HG02610 (cell line): ENCODE results near the gene LRIF1.
"Not testable (repeated sequence)": the region's sequence is repeated elsewhere in the genome, so short reads cannot be mapped to it uniquely, and the experiment has no call there.

Source experiments
- ATAC-seq: cut with Tn5 transposase; IDR thresholded peaks from one replicate; pipeline ENCODE4 v1.9.1; 2021; ENCODE audit warnings: mild to moderate bottlenecking, moderate library complexity; ENCODE audit not compliant: unreplicated experiment

LRIF1 gene, protein sequence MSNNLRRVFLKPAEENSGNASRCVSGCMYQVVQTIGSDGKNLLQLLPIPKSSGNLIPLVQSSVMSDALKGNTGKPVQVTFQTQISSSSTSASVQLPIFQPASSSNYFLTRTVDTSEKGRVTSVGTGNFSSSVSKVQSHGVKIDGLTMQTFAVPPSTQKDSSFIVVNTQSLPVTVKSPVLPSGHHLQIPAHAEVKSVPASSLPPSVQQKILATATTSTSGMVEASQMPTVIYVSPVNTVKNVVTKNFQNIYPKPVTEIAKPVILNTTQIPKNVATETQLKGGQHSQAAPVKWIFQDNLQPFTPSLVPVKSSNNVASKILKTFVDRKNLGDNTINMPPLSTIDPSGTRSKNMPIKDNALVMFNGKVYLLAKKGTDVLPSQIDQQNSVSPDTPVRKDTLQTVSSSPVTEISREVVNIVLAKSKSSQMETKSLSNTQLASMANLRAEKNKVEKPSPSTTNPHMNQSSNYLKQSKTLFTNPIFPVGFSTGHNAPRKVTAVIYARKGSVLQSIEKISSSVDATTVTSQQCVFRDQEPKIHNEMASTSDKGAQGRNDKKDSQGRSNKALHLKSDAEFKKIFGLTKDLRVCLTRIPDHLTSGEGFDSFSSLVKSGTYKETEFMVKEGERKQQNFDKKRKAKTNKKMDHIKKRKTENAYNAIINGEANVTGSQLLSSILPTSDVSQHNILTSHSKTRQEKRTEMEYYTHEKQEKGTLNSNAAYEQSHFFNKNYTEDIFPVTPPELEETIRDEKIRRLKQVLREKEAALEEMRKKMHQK

DNA sequence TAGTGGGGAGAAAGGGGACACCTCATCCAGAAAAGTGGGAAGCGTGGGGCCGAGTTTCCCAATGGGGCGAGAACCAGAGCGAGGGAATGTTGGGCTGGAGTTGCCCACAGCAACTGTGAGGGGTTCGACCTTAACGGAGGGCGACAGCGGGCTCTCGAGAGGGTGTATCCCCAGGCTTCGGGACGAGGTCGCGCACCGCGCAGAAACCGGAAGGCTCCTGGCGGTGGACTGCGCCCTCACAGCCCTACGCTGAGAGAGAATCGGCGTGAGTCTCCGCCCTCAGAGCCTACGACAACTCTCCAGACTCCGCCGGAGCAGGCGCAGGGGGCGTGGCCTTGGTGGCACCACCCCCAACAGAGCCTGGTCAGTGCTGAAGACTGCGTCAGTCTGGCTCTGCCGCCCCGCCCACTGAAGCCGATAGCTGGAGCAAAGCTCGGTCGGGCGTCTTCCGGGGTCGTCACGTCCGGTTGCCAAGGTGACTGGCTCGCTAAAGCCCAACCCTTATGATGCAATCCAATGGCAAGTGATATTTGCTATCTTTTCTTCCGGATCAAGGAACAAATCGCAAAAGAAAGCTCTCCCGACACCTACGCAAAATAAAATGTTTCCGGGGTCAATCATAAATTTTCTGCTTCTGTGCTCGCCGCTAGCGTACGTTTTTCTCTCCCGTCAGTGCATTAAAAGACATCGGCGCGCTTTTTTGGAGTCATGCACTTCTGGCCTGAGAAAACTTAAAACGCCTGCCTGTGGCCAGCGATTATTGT, at the start of gene LRIF1:
Gene LRIF1 (minus strand): TSS at position 232 of the 764 bp plus-strand sequence. CDS start 234 bp downstream, outside the sequence.
- peak; percentile 96 for ATAC-seq

DNA sequence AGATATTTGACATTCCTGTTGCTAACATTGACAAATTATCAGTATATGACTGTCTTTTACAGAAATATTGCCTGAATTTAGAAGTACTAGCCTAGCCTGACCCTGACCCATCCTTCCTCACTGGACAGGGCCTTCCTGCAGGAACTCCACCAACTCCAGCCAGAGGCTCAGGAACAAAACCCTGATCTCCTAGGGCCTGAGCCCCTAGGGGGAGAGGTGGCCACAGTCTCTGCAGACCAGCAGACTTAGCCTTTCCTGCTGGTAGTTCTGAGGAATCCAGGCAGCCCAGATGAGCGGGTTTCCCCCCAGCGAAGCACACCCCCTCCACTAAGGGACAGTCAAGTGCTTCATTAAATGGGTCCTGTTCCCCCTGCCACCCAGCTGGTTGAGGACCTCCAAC, 44.3 kb upstream of the LRIF1 start:
- no peak for ATAC-seq

DNA sequence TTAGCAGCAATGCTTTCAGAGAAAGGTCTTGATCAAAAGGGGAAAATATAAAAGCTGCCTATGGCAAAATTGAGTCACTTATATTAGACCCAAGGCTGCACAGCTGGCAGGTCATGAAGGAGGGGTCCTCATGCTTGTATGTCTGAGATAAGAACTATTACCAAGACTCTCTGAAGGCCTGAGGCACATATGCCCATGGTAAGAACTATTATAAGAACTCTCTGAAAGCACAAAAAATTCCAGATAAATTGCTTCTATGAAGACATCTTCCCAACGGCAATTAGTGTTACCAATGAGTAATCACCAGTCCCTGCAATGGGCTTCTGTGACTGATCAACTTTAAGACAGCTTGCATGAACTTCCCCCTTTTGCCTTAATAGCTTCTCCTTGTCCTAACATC, 42.8 kb upstream of the LRIF1 start:
- no peak for ATAC-seq

DNA sequence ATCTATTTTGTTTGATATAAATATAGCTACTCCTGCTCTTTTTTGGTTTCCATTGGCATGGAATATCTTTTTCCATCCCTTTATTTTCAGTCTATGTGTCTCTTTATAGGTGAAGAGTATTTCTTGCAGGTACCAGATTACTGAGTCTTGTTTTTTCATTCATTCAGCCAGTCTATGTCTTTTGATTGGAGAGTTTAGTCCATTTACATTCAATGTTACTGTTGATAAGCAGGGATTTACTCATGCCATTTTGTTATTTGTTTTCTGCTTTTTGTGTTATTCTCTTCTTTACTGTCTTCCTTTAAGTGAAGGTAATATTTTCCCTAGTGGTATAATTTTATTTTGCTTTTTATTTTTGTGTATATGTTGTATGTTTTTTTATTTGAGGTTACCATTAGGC, 35.9 kb upstream of the LRIF1 start:
- ATAC-seq: not testable (repeated sequence)

DNA sequence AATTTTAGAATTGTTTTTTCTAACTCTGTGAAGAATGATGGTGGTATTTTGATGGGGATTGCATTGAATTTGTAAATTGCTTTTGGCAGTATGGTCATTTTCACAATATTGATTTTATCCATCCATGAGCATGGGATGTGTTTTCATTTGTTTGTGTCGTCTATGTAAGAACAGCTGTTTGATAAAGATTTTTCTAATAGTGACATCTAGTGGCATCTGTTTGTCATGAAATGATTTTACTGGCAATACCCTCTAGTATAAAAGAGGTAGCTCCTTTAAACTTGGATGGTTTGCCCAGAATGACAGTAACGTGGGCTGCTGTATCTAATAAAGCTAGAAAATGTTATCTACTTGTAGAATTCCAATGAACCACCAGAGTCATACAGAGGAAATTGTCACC, 28.6 kb upstream of the LRIF1 start:
- ATAC-seq: not testable (repeated sequence)

DNA sequence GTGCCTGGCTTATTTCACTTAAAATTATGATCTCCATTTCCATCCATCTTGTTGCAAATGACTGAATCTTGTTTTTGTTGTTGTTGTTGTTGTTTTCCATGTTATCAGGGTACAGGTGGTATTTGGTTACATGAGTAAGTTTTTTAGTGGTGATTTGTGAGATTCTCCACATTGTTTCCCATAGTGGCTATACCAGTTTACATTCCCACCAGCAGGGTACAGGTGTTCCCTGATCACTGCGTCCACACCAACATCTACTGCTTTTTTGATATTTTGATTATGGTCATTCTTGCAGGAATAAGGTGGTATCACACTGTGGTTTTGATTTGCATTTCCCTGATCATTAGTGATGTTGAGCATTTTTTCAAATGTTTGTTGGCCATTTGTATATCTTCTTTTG, 27.6 kb upstream of the LRIF1 start:
- not testable (repeated sequence) for ATAC-seq

DNA sequence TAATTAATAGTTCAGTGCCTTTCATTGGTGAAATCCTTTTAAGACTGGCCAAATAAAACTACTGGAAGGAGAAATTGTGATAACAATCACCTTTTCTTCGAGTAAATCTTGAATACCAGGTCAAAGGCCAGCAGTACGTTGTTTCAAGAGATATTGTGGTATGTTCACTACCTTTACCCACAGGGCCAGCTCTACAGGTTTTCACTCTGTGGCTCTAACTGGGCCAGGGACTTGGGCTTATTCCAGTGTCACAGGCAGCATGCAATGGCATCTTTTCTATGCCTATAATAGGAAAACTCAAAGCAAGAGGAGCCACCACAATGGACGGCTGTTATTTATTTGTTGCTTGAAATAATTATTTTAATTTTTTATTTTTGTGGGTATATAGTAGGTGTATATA, 26.8 kb upstream of the LRIF1 start:
- ATAC-seq: no peak

DNA sequence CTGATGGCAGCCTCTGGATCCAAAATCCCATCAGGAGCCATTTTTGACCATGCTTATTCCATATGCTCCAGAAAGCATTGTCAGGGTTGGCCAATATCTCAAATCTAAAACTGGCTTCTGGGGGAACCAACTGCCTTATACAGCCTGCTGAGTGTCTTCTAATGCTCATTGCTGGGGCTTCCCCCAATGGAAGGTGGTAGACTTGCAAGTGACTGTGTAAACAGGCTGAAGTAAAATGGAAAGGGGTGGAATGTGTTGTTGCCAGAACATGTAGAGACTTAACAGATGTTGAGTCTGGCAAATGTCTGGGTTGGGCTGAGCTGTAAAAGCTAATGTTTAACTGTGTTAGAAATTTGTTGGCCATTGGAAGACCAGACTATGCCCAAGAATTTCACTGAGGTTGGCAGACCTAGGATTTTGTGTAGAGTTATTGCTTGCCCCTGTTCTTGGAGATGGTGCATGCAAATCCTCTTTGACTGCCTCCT, 22.7 kb upstream of the LRIF1 start:
- no peak for ATAC-seq

DNA sequence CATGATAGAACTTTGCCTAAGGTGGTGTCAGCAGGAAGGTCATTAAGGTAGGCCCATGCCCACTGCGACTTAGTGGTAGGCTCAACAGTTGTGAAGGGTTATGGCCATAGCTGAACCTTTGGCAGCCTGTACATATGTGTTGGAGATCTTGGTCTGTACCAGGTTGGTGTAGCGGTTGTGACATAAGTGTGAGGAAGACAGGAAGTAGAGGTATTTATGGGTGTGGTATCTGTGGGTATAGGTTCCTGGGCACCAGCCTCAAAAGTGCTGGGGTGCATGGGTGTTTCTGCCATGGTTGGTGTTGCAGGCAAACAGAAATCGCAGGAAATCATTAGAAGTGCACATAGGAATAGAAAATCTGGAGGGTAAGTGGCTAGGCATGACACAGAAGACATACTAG, 18.6 kb upstream of the LRIF1 start:
- no peak for ATAC-seq

DNA sequence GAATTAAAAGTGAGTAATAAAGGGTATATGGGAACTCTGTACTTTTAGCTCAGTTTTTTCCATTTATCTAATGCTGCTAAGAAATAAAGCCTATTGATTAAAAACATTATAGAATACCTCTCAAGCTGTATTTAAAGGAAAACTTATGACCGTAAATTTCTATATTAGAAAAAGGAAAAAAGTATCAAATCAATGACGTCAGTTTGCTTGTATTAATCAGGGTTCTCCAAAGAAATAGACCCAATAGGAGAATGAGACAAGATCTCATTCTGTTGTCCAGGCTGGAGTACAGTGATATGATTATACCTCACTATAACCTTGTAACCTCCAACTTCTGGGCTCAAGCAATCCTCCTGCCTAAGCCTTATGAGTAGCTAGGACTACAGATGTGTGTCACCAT, 15.4 kb upstream of the LRIF1 start:
- ATAC-seq: no peak

DNA sequence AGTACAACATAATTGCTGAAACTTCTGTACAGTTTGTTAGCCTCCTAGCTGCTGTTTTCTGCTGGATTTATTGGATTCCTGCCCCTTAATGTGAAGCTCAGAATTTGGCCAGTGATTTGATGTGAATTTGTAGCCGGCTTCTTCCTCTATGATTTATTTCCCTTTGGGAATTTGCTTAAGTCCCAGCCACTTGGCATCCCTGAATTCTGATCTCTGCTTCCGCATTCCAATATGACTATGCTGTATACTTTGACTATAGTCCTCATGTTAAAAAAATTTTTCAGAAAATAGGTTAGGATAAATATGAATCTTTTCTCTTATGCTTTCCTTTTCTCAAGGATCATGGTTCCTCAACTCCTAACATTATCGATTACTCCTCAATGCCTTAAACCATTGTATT, 12.4 kb upstream of the LRIF1 start:
- ATAC-seq: no peak

DNA sequence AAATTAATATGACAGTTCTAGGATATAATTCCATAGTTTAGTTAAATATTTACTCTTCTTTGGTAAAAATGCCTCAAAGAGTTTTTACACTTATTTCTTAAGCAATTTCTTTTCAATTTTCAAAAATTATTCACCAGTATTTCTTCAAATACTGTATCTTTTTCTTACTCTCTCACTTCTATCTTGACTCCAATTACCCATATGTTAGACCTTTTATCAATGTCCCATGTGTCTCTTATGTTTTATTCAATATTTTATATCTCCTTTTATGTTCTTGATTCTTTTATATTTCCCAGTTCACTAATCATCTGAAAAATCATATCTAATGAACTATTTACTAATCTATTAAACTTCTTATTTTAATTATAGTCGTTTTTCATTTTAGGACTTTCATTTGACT, 11.5 kb upstream of the LRIF1 start:
- no peak for ATAC-seq

DNA sequence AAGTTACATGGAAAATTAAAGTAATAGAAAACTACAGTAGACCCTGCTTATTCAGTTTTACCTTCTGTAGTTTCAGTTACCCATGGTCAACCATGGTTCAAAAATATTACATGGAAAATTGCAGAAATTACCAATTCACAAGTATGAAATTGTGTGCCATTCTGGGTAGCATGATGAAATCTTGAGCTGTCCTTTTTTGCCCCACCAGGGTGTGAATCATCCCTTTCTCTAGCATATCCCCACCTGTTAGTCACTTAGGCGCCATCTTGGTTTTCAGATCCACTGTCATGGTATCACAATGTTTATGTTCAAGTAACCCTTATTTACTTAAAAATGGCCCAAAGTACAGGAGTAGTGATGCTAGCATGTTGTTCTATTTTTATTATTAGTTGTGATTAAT, 3.5 kb upstream of the LRIF1 start:
- no peak for ATAC-seq

DNA sequence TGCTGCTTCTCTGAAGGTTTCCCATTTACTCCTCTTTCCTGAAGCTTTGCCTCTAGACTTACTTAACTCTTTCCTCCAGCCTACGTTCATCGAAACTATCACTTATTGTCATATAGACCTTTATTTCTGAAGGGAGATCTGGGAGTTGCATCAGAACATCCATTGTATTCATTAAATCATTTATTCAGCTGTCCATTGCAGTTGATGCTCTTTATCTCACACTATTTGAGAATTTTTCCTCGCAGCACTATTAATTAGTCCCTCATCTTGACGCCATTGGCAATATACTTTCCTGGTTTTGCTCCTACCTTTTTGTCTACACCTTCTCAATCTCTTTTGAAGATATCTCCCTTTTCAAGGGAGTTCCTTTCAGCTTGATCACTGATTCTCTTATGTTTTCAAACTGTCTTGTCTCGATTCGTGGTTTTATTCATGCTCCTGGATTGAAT, 757 bp upstream of the LRIF1 start:
- no peak for ATAC-seq

DNA sequence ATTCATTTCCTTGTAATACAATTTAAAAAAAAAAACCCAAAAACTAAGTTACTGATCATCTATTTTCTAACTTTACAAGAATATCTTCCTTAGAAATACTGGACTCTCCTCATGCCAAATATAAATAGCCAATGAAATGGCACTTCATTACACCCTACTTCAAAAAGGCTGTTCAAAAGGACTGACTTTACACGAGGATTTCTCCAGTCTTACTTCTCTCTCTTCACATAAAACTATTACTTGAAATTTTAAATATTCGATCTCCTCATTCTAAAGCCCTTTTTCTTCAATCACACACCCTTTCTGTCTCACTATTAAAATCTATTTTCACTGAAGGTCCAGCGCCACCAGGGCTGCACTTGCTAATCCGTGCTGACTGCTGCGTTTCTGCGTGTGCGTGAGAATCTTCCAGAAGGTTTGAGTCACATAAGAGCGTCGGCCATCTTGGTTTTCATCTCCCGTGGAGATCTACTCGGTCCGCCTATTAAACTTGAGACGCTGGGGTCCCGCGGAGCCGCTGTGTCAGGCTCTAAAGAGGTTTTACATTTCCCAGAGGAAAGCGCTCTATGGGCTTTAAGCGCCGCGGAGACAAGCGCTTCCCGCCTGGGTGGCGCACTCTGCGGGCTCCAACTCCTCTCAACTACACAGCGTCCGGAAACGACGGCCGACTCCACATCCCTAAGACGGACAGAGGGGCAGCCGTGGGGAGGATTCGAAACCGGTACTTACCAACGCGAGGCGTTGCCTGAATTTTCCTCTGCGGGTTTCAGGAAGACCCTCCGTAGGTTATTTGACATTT, 631 bp downstream of the LRIF1 start:
- peak; percentile 31 for ATAC-seq

DNA sequence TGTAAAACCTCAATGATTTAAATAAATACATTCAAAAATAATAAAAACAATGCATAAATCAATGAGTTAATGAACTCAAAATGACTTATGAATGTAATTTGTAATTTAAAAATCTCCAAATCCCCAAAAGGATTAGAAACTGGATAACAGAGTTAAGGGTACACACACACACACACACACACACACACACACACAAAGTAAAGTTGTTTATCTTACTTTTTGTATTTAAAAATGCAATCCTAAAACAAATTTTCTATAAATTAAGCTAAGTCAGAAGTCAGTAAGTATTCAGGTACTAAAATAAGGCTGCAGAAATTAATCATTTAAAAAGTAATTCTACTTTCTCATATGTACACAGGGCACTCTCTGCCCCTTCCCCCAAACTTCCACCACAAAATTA, 1.8 kb downstream of the LRIF1 start:
- ATAC-seq: no peak

DNA sequence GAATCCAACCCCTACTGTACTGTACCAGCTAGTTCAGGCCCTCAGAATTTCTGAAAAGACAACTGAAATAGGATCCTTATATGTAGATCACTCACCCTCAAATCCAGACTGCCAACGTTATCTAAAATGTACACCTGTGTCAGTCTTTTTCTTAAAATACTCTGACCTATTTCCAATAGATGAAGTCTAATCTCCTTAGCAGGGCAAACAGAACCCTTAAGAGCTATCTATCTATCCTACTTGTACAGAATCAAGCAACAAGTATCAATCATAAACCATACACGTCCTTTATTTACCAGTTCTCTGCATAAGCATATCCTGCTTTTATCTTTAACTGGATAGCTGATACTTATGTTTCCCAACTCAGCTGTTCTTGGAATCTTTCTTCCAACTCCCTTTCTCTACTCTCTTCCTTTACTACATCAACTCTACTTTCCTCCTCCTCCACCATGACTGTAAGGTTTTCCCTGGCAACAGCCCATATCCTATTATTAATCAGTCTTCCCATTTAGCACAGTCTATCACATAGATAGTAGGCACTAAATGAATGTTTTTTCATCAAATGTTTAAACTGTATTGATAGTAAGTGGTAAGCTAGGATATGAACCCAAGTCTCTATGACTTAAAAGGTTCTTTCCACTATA, 2.8 kb downstream of the LRIF1 start:
- ATAC-seq: no peak

DNA sequence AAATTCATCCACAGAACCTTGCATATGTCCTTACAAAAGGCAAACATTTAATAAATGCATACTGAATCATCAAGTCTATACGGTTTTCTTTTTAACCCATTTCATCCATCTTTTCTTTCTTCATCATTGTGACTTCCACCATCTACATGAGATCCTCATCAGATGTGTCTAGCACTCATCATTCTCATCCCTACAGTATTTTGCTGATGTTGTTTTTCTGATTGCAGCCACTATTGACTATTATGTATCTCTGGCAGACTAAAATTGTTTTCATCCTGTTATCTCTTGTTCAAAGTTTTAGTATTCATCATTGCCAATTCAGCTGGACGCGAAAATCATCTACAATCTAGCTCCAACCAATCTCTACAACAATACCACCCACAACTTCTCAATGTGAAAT, 5.9 kb downstream of the LRIF1 start:
- no peak for ATAC-seq

DNA sequence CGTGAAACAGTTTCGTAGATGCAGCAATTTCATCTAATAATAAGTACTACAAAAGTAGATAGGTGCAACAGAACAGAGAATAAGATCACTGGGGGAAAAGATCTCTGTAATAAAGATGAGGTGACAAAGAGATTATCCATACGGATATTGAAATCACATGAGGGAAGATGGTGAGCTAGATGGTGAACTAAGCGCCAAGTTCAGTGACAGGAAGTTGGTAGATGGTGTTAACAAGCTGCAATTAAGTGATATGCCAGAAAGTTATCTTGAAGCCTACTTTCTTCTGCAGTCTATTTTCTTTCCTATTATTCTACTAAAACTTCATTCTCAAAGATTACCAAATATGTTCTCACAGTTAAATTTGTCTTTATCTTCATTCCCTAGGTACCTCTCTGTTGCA, 7.1 kb downstream of the LRIF1 start:
- no peak for ATAC-seq

DNA sequence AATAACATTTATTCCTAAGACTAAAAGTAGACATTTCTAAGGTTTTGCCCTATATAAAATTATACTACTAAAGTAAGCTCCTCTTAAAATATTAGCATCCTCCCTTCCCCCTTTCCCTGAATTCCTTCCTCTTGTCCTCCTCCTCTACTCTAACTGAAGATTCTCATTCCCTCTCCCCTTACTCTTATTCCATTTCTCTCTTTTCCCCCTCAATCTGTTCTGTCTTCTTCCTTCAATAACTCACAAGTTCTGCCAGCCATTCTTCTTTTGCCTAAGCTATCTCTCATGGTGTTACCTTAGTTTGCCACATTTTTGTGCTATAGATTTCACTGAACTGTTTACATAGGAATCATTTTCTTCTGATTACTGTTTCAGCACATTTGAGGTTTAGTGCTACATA, 10.7 kb downstream of the LRIF1 start:
- ATAC-seq: no peak
